Frontal cortex (tissue), 4 donors: Measurements from ENCODE around the gene CRKL. TPM values are rescaled to one million over a fixed set of nuclear protein-coding genes. Genes with fewer than 3 reads are reported as not detected.

Source experiments
- DNase-seq, 2 donors: peaks; one replicate each; pipeline ENCODE4 v3.0.0; 2012; ENCODE audit warnings: low spot score in 2 of 2
- FAIRE-seq: peaks from 2 replicates; lab custom pipeline; 2012; peaks lifted over from hg19 to GRCh38; lab: Jason Lieb, UNC
- total RNA-seq: library from RNA; depleted of rRNA; stranded (reverse); fragments of >200 nt; gene quantifications from one replicate; pipeline ENCODE4 v1.2.3, GENCODE V29; 2014
- donor health status: control.
- donor health status: control.
- donor health status: control.

The CRKL gene
- total RNA-seq, 1 donor from 2014 or later = 53.4 TPM

GRCh38 chr22:20948450-20948849, 31.2 kb downstream of the CRKL start:
- DNase-seq (no peak), FAIRE-seq (no peak)

GRCh38 chr22:20948989-20949388, 31.8 kb downstream of the CRKL start:
- DNase-seq (no peak), FAIRE-seq (no peak)

- DNase-seq (no peak), FAIRE-seq (no peak)
Measured at GRCh38 chr22:20949698-20950183, 32.5 kb downstream of the CRKL start.

GRCh38 chr22:20951151-20951931, 34.1 kb downstream of the CRKL start:
- DNase-seq = no peak
- no peak for FAIRE-seq

- DNase-seq (no peak), FAIRE-seq (no peak)
Measured at GRCh38 chr22:20951932-20952380, 34.7 kb downstream of the CRKL start.

- no peak for DNase-seq
- no peak for FAIRE-seq
Measured at GRCh38 chr22:20952544-20953341, 35.5 kb downstream of the CRKL start.

GRCh38 chr22:20953342-20953608, 36.1 kb downstream of the CRKL start:
- FAIRE-seq (no peak), DNase-seq (no peak)

- no peak for DNase-seq
- FAIRE-seq = no peak
Measured at GRCh38 chr22:20953668-20954500, 36.7 kb downstream of the CRKL start.

GRCh38 chr22:20955548-20955947, 38.3 kb downstream of the CRKL start:
- no peak for FAIRE-seq
- DNase-seq = no peak

- no peak for DNase-seq
- FAIRE-seq = no peak
Measured at GRCh38 chr22:20956258-20957101, 39.3 kb downstream of the CRKL start.

- no peak for DNase-seq
Measured at GRCh38 chr22:20957102-20957682, 40.0 kb downstream of the CRKL start.

GRCh38 chr22:20957683-20958431, 40.6 kb downstream of the CRKL start:
- FAIRE-seq (no peak), DNase-seq (peak in 1 of 2 donors; percentile 51)

More at GRCh38 chr22:20957102-20957682, 40.0 kb downstream of the CRKL start:
- FAIRE-seq = no peak

GRCh38 chr22:20959578-20960461, 42.6 kb downstream of the CRKL start:
- FAIRE-seq (no peak), DNase-seq (no peak)

- FAIRE-seq = no peak
Measured at GRCh38 chr22:20960609-20961008, 43.4 kb downstream of the CRKL start.

GRCh38 chr22:20962491-20962945, 45.3 kb downstream of the CRKL start:
- peak in 1 of 2 donors; percentile 19 for DNase-seq
- FAIRE-seq = no peak

More at GRCh38 chr22:20960609-20961008, 43.4 kb downstream of the CRKL start:
- no peak for DNase-seq

GRCh38 chr22:20963201-20964052, 46.2 kb downstream of the CRKL start:
- no peak for FAIRE-seq
- peak in 1 of 2 donors; percentile 12 for DNase-seq
